GM19023 (cell line): ENCODE results near the gene SYNRG.
A peak's percentile ranks its signal among the peaks of the same experiment; 100 is the strongest.

Source experiments
- ATAC-seq: cut with Tn5 transposase; IDR thresholded peaks from one replicate; pipeline ENCODE4 v1.9.1; 2021; ENCODE audit warnings: mild to moderate bottlenecking, moderate library complexity; ENCODE audit not compliant: unreplicated experiment

SYNRG gene

DNA sequence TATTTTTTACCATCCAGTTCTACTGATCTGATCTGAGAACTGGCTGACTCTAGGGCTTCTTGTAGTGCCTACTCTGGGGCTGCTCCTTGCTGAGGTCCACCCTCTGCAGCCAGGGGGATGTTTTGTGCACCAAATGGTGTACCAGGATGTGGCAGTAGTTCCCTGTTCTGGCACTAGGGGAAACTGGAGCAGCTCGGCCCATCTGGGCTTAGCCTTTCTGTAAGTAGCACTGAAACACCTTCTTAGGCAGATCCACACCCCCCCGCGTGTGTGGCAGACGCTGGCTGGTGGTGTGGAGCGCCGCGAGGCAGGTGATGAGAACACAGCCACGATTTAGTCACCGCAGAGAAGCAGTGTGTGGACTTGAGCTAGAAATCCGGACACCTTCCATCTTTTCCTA, 102.5 kb downstream of the SYNRG start:
- ATAC-seq, result no peak

DNA sequence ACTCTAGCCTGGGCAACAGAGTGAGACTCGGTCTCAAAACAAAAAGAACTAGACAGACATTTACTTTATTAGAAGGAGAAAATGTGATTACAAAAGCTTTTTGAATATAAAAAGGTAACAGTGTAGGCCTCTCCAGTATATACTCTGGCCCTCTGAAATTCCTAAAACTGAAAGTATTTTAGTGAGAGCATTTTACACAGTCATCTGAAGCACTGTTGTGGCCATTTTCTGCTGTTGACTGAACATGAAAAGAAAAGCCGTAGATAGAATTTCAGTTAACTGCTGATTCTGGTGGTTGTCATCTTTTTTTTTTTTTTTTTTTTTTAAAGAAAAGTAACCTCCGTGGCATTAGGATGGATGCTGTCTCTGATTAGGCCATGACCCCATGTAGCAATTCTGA, 103.9 kb downstream of the SYNRG start:
- ATAC-seq, result no peak

DNA sequence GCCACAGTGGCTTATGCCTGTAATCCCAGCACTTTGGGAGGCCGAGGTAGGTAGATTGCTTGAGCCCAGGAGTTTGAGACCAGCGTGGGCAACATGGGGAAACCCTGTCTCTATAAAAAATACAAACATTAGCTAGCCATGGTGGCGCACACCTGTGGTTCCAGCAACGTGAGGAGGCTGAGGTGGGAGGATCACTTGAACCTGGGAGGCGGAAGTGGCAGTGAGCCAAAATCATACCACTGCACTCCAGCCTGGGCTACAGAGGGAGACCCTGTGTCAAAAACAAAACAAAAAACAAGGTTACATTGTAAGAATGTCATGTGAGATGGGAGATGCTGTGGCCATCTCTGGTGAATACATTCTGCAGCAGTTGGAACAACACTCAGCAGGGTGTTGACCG, 106.1 kb downstream of the SYNRG start:
- ATAC-seq, result no peak

DNA sequence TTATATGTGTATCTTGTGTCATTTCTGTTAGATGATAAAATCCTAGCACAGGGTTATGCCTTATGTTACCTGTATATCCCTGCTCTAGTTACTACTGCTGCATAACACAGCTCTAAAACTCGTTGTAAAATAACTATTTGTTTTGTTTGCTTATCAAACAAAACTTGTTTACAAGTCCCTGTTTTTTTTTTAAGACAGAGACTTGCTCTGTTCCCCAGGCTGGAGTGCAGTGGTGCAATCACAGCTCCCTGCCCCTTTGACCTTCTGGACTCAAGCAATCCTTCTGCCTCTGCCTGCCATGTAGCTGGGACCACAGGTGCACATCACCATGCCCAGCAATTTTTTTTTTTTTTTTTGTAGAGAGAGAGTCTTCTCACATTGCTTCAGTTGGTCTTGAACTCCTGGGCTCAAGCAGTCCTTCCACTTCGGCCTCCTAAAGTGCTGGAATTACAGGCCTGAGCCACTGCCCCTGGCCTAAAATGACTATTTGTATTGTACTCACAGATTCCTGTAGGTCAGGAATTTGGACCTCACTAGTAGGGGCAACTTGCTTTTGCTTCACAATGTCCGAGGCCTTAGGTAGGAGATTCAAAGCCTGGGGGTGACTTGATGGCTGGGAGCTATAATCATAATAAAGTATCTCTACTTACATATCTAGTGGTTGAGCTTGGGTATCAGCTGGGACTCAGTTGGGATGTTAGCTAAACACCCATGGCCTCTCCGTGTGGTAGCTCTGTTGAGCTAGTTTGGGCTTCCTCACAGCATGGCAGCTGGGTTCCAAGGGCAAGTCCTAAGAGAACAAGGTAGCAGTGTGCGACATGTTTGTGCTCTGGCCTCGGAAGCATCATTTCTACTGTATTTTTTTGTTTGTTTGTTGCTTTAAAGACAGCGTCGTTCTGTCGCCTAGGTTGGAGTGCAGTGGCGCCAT, 106.9 kb downstream of the SYNRG start:
- ATAC-seq, result no peak

DNA sequence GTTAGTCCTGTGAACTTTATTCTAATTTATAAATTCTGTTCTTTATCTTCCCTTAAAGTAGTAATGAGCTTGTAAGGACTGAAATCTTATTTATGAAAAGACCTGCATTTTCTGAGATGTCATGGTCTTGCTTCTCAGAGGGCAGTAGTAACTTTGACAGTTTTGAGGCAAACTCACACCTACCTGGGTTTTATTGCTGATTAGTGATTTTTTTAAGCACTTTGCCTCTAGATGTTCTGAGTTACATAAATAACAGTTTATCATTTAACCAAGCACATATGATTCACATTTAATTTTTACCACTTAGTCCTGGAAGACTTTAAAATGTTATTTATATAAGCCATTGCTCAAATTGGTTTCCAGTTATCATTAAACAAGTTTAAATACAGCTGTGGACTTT, 108.8 kb downstream of the SYNRG start:
- no peak for ATAC-seq

DNA sequence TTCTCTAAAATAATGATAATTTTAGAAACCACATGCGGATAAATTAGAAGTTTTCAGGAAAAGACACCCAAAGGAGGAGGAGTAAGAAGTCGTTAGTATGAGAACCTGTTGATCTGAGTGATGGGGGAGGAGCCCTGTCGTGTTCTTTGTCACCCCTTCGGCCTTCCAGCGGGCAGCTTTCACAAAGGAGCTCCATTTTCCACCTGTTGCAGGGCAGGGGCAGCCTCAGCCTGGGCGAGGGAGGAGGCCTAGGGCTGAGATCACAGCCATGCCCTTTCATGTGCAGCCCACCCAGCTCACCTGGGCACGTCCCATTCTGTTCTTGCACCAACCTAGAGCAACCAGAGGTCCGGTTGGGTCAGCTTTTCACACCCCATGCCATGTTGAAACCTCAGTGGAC, 114.2 kb downstream of the SYNRG start:
- no peak for ATAC-seq

DNA sequence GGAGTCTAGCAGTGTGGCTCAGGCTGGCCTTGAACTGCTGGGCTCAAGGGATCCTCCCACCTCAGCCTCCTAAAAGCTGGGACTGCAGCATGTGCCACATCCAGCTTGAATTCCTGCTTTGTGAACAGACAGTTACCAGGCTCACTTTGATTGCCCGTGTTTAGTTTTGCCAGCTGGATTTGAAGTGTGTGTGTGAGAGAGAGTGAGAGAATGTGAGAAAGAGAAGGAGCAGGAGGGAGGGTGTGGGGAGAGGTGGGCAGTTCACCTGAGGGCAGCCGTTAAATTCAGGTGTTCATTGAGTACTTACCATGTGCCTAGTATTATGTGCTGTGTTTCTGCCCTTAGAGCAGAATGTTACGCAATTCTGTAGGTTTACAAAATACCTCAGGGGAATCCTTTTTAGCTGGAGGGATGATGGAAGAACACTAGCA, 114.8 kb downstream of the SYNRG start:
- no peak for ATAC-seq

DNA sequence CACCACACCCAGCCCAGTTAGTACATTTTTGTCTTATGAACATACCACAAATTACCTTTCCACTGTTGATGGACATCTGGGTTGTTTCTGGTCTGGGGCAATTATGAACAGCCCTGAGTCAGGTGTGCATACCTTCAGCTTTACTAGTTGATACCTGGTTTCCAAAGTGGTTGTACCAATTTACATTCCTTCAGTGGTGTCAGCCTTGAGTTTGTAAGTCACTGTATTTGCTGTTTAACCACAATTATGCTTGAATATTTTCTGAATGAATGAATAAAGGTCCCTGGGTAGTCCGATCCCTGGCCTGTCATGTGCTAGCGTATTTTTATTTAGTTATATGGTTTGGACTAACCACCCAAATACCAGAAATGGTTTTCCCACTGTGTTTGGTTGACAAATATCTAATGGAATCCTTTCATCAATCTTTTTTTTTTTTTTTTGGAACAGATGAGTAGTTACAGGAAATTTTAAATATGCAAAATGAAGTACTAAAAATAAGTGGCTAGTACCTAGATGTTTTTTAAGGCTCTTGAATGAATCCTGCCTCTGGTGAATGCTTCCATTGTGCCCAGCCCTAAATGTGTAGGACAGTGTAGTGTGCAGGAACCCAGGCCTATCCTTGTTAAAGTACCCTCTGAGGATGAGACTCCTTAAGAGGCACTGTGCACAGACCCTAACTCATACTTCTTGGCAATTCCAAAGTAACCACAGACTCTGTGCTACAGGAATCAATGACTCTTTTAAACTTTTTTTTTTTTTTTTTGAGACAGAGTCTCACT, 115.8 kb downstream of the SYNRG start:
- ATAC-seq, result no peak

DNA sequence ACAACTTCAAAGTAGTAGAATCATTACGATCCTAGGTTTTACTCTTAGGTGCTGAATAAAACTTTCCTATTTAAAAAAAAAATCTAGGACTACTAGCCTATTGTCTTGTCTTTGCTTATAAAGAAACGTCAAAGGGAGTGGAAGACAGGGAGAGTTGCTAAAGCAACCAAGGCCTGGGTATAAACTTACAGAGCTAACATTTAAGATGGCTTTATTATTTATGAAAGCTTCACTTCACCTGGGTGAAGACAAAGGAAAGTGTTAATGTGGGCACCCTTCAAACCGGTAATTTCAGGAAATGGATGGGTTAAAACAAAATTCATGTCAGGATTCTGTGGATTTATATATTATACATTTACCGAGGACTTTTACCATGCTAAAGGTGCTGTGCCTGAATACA, 117.1 kb downstream of the SYNRG start:
- ATAC-seq, result no peak

DNA sequence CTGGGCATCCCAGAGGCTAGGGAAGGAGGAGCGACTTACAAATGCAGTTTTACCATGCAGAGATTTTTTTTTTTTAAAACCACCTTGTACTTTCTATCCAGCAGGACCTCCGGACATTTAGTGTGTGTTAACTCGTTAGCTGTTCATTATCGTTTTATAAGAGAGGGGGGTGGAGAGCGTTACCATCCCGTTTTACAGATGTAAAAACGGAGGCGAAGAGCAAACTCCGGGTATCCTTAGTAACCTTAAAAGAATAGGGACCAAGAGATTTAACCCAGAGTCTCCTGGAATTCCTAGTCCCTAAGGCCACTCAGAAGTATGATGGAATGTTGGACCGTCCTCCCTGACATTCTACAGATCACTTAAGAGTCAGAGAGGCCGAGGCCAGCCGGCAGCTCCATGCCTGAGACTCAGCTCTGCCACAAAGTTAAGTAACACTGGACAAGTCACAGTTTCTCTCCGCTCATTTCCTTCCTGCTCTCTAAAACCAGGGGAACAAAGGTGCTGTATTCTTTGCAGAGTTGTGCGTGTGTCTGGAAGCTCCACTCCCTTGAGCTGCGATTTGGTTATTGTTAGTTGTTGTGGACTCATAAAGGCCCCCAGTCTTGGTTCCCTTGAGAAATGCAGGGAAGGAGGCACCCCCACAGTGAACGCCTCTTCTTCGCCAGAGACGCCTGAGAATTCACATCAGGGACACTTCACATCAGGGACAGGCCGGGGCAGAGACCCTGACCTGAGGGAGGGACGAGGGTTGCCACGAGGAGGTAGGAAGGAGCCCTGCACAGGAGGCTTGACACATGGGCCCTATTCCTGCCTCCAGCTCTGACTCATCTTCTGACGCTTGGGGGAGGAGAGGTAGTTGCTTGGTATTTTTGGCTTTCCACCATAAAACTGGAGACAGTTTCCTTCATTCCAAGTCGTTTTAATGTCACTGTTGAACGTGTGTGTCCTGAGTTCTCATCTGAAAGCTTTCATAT, 118.3 kb downstream of the SYNRG start:
- ATAC-seq, result no peak

DNA sequence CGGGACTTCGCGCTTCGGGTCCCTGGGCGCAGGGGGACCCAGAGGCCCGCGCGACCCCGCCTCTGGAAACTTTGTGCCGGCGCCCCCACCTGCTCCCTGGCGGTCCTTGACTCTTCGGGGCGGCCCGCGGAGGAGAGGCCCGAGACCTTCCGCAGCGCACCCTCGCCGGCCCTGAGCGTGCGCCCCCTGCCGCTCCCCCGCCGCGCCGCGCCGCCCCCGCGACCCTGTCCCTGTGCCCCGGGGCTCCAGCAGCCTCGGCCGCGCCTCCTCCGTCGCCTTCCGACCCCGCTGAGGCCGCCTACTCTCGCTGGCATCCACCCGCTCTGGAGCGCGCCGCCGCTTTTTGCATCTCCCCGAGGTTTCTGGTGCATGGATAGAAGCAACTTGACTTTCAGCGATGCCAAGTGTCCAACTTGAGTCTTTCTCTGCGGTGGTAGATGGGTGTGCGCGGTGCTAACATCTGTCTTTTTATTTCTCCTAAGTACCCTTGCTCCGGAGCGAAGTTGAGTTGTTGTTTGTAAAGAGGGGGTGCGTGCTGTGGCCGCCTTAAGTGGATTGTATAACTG, 119.1 kb downstream of the SYNRG start:
- ATAC-seq, result peak; percentile 55

DNA sequence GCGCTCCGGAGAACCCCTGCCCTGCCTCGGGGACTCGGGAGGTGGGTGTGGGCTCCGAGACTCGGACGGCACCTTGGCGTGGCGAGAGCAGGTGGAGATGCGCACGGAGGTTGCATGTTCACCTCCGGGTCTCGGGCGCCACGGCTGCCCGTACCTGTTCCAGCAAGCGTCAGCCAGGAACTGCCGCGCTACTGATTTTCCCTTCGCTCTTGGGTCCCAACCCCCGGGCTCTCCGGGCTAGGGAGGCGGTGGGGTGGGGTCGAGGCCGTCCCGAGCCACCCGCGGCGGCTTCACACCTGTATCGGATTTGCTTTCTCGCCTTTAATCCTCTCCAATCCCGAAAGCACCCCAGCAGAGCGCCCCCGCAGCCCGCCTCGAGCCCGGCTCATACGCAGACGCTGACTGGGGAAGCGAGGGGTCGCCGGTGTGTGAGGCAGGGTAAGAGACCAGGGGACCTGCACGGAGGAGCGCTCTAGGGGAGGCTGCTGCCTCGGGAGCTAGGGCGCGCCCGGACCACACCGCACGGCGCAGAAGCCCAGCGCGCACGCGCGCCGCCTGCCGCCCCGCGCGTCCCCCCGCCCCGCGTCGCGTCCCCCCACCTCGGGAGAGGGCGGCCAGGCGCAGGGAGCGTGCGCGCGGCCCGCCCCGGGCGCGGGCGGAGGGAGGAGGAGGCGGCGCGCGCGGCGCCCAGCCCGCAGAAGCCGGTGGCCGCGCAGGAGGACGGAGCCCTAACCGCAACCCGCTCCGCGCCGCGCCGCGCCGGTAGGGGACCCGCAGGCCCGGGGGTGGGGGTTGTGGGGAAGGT, 119.8 kb downstream of the SYNRG start, which contains the start of gene DUSP14:
Gene DUSP14 (plus strand): TSS at position 695 of the 805 bp plus-strand sequence. CDS start 22,382 bp downstream, outside the sequence.
- ATAC-seq, result peak; percentile 60

DNA sequence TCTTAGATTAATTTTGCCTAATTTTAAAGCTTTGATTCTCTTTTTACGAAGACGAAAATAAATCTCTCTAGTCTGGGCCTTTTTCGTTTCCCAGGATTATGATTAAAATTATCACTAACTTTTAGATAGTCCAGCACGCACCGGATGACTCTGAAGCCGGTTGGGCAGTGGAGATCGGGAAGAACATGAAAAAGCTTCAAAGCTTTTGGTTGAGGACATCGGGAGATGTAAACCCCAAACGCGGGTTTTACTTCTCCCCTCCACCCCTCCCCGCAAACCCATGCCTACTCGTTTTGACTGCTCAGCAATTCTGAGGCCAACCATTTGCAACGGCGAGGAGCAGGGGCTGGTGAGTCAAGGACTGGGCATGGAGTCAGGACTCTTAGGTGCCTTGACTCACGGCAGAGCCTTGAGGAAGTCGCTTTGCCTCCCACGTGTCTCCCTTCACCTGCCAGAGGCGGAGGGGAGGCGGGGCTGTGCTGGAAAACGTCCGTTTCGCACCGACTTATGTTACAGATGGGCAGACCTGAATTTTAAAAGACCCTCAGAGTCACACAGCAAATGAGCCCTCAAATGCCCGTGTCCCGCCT, 120.5 kb downstream of the SYNRG start:
- ATAC-seq, result no peak

DNA sequence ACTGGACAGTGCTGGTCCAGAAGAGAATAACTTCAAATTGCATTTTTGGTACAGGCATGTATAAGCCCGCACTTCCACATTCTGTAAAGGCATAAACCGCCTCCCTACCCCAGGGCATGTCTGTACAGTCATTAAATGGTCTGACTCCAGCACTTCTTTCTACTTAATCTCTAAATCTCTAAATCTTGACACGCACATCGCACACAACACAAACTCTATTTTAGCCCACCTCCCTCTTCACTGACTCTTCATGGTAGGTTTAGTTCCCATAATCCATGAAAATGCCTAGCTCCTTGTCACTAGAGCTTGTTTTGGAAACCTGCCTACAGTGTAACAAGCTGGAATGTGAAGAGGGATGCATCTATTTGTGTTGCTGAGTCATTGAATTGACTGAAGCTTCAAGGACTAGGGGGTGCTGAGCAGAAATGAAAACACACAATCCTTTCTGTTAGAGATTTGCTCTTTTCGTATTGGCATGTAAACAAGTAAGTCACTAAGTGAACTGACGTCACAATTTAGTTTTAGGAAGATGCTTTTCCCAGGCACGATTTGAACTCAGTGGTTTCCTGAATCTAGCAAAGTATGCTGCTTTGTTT, 121.1 kb downstream of the SYNRG start:
- no peak for ATAC-seq

DNA sequence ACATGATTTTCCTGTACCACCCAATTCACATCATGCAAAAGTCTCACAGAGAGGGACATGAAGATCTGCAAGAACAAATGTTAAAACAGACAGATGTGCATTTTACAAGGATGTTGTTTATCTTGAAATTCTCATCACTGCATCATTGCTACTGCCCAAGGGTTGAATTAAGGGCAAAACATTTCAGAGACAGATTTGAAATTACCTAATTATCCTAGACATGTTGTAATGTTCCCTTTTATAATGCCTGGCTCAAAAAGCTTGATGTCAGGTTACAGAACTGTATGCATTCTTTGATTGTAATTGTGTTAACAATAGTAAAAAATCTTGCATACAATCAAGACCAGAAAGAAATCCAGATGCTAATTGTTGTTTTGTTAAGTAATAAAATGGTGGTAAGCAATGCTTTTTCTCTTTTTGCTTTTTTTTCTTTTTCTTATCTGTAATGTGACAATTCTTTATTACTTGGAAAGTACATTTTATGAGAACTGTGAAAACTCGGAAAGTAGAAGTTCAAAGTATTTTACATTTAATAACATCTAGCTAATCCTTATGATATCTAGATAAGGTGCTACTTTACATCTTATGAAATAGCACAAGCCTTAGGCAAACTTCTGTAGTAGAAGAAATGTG, 123.2 kb downstream of the SYNRG start:
- no peak for ATAC-seq

DNA sequence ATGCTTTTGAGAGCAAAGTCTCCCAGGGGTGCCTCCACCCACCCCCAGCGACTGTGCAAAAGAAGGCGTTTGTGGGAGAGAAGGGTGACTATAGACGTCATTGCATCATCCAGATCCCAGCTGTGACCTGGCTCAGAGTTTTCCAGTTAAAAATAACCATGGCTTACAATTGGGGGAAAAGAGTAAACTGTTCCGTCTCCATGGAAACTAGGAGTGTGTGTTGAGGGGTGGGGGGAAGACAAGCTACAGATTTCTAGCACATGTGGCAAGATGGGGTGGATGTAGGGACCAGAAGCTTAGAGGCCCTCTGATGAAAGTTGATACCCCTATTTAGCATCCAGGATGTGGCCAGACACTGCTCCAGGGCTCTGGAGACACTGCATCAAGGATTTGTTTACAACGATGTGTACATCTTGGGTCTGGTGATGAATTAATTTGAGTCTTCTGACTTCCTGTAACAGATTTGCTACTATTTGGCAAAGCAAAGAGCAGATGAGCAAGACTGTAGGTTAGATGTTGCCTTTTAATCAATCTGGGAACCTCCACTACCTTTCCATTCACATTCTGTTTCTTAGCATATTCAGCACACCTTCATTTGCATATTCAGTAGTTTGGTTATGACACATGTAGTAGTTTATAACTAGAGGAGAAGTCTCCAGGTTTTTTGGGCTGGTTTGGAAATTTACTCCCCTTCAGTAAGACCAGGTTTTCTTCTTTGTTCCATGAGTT, 125.7 kb downstream of the SYNRG start:
- ATAC-seq, result no peak

DNA sequence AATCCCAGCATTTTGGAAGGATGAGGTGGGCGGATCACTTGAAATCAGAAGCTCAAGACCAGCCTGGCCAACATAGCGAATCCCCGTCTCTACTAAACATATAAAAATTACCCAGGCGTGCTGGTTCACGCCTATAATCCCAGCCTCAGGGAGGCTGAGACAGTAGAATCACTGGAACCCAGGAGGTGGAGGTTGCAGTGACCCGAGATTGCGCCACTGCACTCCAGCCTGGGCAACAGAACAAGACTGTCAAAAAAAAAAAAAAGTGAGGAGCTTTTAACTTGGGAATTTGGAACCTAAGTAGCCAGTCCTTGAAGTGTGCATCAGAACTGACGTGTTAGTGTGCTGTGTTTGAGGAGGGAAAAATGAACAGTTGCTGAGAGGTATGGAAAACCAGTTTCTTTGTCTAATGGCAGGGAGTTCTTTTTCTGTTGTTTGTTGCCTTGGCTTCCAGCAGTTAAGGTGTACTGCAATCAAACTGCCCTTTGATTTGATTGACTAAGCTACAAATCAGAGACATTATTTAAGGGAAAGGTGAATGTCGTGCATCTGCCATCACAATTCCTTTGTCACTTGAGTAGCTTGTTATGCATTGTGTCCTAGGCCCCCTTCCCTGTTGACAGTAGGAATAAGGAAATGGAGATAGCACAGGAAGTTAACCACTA, 128.1 kb downstream of the SYNRG start:
- no peak for ATAC-seq
